GM18502 (cell line): ENCODE data around the gene TBC1D1.
"Not testable (repeated sequence)": the region's sequence is repeated elsewhere in the genome, so short reads cannot be mapped to it uniquely, and the experiment has no call there.

Source experiments
- ATAC-seq: cut with Tn5 transposase; IDR thresholded peaks from one replicate; pipeline ENCODE4 v1.9.1; 2021; ENCODE audit warnings: mild to moderate bottlenecking; ENCODE audit not compliant: unreplicated experiment, poor library complexity

TBC1D1 gene

DNA sequence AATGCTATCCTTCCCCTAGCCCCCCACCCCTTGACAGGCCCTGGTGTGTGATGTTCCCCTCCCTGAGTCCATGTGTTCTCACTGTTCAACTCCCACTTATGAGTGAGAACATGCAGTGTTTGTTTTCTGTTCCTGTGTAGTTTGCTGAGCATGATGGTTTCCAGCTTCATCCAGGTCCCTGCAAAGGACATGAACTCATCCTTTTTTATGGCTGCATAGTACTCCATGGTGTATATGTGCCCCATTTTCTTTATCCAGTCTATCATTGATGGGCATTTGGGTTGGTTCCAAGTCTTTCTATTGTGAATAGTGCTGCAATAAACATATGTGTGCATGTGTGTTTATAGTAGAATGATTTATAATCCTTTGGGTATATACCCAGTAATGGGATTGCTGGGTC is 32.2 kb downstream of the TBC1D1 start:
- ATAC-seq: not testable (repeated sequence)

DNA sequence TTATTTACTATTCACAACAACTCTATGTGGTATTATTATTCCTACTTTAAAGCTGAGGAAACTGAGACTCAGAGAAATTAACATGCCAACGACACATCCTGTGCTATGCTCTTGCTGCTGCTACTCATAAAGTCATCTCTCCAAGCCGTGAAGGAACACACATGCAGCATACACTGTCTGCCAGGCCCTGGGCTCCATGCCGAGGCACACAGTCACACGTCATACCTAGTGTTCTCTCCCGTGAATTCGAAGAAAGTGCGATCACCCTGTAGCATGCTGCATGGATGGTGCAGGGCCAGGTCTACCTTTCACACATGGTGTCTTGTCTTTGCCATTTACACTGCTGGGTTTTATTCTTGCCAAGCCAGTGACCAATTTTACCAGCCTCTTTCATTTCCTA is 34.1 kb downstream of the TBC1D1 start:
- no peak for ATAC-seq

DNA sequence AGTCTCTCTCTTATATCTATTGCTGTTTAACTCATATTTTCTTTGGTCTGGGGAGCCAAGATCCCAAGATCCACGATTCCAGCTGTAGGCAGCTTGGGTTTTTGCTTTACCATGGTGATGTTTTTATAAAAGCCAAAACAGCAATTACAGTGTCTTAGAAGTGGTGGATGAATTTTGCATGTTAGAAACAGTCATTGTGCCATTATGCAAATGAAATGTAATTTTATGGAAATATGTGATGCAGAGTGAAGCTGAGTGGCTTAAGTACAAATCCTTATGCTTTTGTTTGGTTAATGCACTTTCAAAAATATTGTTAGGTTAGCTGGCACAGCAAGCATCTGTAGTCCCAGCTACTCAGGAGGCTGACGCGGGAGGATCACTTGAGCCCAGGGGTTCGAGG is 36.5 kb downstream of the TBC1D1 start:
- ATAC-seq: no peak

DNA sequence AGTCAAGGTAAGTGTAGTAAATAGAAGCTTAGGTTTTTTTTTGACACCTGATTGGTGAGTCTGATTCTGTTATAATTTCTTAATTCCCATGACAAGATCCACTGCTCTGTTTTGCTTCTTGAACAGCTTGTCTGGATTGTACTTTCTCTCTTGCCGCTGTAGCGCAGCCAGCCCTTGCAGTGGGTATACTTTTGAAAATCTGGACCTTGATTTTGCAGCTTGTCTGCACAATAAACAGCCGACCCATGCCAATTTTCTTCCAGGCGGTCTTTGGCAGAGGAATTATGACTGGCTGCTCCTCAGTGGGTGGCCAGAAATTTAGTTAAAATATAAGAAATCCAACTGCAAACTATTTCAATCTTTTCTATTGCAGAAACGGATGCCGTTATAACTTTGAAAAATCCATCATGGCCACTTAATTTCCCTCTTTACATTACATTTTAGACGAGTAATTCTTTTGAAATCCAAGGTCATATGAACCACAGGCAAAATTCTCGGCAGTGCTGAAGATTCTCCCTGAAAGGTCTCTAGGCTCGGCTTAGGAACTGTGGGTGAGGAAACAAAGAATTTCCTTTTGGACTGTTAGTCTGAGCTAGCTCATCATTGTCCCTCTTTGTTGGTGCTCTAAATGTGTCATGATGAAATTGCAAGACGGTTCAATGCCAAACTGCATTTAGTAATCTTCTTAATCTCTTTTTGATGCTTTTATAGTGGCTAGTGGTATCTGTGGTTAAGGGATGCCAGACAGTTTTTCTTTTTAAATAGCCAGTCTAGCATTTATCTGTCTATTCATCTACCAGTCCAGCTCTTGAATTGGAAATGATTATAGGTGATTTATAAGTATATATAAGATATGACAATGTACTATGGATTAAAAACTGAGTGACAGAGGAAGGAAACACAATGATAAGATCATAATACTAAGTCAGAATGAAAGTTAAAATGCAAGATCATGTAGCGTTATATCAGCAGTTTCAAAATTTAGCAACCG is 37.8 kb downstream of the TBC1D1 start:
- no peak for ATAC-seq

DNA sequence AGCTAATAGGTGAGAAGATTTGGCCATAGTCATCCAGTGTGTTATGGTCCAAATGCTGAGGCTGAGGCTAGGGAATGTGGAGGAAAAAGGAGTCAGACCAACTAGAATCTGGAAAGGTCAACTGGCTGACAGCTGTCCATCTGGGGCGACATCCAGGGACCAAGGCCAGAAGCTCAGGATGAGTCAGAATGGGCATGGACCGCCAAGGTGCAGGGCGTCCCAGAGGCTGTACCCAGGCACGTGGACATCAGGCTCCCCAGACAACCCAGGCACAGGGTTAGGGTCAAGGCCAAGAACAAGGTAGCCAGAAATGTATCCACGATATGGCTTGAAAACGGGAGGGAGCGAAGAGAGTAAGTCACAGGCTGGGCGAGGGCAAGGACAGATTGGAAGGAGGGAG is 43.2 kb downstream of the TBC1D1 start:
- ATAC-seq: no peak

DNA sequence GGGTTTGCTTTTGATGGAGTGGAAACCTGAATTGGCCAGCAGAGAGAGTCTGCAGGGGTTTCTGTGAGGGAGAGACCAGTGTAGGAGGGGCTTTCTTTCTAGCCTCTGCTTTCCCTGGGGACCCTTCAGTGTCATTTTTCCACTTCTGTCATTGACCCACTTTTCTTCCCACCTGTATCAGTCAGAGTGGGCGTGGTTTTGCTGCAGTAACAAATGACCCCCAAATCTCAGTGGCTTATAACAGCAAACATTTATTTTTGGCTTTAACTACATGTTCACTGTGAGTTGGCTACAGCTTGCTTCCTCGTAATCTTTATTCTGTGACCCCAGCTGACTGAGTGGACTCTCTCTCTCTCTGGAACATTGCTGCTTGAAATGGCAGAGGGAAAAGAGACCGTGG is 43.7 kb downstream of the TBC1D1 start:
- no peak for ATAC-seq

DNA sequence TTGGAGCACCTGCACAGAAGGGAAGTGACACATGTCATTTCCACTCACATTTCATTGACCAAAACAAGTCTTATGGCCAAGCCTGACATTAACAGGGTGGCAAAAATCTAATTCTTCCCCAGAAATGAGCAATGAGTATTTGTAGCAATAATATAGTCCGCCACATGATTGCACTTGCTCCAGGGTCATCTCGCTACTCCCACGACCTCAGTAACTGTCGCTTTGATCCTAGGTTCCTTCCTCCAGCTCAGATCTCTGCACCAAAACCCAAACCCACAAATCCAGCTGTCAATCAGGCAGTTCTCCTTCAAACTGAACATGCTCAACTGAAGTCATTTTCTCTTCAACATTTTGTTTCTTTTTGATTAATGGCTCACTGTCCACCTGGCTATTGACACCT is 44.1 kb downstream of the TBC1D1 start:
- ATAC-seq: no peak

DNA sequence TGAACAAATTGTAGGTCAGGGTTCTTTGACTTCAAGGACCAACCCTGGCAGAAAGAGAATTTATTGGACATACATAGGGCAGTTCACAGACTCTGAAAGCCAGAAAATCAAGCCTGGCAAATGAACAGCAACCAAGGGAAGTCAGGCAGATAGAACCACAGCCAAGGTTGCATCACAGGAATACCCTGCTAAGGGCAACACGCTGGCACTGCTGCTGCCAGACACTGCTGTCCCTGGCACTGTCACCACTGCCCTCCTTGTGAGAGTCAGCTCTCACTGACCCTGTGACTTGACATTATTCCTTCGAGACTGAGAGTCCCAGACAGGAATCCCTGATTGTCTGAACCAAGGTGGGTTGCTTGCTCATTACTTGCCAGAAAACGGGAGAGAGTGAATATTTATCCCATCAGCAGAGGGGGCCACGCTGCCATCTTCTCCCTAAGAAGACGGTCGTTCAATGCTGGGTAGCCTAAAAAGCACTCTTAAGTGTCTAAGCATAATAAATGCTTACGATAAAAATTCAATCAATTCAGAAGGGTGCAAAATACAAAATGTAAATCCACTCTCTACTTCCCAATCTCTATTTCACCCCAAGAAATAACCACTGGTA is 46.1 kb downstream of the TBC1D1 start:
- ATAC-seq: no peak

DNA sequence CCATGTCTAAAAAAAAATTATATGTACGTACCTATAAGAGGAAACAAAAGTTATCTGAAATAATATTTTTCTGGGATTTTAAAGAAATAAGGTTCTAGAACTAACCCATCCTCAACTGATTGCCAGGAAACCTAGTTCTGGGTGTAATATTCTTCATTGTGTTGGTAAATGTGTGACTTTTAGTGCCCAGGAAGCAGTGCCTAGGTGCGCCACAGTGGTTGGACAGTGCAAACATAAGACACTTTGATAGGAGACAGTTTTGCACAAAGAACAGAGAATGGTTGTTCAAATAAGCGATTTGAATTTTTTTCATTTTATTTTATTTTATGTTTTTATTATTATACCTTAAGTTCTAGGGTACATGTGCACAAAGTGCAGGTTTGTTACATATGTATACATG is 47.3 kb downstream of the TBC1D1 start:
- ATAC-seq: no peak

DNA sequence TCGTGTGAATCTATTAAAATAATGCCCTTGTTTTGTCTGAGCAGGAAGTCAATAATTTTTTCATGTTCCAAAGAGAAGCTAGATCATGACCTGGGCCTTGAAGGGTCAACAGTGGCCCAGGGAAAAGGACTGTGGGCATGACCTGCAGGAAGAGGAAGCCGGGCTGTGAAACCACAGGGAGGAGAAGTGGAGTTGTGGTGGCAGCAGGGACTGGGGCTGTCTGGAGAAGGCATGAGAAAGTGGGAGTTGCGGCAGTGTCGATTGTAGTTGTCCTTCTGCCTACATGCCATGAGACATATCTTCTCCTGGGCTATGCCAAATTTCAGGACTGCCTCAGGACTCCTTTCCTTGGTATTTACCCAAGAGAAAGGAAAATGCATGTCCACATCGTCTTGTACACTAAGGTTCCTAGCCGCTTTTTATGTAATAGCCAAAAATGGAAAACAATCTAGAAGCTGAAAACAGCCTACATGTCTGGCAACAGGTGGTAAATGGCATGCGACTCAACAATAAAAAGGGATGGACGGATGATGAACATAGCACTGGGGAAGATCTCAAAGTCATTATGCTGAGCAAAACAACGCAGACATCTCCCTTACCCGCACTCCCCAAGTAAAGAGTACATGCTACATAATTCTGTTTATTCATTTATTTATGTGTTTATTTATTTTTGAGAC is 55.8 kb downstream of the TBC1D1 start:
- ATAC-seq: no peak

DNA sequence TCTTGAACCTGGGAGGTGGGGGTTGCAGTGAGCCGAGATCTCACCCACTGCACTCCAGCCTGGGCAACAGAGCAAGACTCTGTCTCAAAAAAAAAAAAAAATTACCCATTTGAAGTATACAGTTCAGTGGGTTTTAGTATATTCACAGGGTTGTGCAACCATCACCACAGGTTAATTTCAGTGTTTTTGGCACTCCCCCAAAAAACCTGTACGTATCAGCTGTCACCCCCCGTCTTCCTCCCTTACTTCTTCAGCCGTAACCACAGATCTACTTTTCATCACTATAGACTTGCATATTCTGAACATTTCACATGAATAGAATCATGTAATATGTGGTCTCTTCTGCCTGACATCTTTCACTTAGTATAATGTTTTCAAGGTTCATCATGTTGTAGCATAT is 57.7 kb downstream of the TBC1D1 start:
- ATAC-seq: no peak

DNA sequence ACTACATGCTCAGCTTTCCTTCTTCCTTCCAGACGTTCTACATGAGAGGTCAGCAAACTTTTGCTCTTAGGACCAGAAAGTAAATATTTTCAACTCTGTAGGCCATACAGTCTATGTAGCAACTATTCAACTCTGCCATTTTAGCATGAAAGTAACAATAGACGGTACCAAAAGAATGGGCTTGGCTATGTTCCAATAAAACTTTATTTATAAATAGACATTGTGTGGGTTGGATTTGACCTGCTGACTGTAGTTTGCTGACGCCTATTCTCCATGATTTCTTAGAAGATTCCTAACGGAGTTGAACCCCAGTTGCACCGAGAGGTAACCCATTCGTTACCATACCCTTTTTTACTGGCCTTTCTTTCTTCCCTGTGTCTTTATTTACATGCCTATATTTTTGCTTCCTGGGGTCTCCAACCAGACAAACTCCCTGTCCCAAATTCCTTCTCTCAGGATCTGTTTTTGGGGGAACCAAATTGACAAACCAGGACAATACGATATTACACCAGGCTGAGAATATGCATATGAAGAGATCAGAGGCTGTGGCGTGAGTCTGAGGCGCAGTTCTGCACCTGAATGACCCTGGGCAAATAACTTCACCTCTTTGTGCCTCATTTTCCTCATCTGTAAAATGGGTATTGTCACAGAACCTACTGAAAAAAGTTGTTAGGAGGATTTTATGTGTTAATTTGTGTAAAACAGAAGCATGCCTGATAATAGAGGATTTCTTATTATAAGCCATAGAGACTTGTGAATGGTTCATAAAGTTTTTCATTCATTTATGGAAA is 58.9 kb downstream of the TBC1D1 start:
- no peak for ATAC-seq

DNA sequence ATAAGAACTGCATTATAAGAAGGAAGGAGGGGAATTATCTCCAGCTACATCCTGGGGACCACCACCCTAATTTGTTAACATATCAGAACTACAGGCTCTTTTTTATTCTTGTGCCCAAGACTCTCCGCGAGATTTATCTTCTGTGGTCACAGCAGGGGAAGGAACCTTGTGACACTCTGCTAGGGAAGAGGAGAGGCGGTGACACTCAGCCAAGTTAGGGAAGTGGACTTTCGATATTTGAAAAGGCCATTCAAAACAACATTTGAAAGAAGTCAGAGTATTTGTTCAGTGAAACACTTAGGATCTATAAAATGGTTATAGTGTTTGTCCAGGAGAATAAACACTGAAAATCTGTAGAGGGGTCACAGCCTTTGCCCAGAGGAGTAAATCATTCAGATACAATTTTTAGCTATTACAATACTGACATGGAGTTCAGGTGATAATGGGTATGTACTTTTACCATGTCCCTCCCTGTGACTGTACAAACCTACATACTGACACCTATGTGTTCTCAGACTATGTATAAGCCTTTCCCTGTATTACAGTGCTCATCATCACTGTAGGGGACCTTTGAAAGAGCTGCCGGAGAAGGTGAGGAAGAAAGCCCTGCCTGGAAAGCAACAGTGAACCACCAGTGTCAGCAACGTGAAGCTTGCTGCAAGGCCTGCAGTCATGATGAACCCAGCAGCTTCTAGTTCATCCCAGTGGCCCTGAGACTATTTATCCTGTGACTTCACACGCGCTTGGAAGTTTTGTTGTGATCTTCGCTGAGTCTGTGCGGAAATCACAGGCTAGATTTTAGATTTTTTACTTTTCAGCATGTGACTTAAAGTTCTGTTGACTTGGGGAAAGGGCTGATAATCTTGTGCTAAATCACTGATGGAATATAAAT is 60.8 kb downstream of the TBC1D1 start:
- ATAC-seq: no peak

DNA sequence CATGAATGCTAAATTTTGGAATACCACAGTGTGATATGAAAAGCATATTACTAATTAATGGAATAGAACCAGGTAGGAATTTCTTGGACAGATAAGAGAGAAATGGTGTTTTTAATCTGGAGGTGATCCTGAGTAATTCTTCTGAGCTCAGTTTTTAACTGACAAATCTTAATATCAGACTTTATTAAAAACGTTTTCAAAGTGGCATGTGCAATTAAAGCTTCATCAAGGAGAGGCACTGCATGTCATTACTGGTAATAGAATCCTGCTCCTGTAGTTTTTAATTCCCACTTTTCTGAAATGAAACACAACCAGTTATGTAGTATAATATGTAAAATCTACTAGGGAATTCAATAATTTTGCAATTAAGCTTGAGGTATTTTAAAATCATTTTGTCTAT is 62.3 kb downstream of the TBC1D1 start:
- no peak for ATAC-seq

DNA sequence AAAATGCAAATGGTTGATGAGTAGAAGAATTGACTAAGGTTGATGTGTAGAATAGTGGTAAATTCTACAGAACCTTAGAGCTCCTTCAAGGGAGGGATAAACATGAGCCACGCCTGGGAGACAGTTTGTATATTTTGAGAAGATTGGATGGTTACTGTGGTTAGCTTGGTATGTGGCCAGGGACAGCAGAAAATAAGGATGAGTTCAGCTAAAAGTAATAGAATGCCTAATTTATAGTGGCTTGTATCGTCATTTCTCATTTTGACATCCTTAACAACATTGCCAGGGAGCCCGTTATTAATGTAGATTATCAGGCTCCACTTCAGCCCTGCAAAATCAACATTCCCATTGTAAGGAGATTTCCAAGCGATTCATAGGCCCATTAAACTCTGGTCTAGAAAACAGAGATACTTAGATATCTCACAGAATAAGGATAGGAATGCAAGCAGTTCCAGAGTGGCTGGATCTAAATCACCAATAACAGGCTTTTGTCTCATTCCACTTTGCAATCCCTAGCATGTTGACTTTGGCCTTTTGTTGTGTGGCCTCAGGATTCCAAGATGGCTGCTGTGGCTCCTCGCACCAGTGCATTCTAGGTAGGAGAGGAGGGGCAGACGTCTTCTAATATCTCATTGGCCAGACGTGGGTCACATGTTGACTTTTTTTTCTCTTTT is 62.9 kb downstream of the TBC1D1 start:
- no peak for ATAC-seq

DNA sequence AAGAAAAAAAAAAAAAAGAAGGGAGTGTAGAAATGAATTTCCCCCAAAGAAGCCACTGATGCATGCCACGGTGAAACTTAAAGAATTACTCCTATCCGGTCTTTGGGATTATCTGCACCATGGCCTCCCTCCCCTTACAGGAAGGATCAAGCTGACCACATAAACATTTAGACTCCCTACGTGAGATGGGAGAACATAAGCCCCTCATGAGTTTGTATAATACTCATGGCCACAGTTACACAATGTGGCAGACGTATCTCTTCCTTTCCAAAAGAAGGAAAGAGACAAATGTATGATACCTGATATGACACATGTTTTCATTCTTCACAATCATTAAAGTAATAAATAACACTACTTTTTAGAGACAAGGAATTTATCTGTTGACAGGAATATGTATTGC is 66.1 kb downstream of the TBC1D1 start:
- ATAC-seq: no peak

DNA sequence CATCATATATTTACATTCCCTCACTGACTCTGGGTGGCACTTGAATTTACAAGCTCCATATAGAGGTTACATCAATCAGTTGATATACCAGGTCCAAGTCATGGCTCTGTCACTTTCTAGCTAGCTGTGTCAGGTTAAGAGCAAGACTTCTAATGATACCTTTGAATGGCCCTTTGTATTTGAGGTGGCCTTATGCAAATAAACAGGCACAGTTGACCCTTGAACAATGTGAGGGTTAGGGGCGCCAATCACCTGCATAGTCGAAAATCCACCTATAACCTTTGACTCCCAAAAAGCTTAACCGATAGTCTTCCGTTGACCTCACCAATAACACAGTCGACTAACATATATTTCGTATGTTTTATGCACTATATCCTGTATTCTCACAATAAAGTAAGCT is 68.0 kb downstream of the TBC1D1 start:
- no peak for ATAC-seq

DNA sequence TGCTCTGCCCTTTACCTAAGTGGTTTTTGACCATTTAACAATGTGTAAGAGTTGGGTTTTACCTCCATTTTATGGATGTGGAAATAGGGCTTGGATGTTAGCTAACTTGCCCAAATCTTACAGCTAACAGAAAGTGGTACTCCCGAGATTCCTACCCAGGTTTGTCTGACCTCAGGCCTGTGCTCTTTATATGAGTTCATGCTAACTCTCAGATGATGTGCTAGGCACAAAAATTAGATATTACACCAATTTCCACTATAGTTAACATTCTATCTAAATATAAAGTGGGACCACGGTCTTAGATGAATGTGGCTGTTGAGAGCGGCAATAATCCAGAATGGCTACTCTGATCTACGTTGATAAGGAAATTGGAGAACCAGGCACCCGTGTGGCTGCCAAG is 69.2 kb downstream of the TBC1D1 start, which contains the start of gene PTTG2:
TSS of gene PTTG2 (plus strand) at position 301 of the 400 bp plus-strand sequence. CDS start at position 338, 37 bp downstream.
- ATAC-seq: no peak
